ENCODE measurements around the gene MEG3. TPM values are rescaled to one million over a fixed set of nuclear protein-coding genes. Genes with fewer than 3 reads are reported as not detected.

MEG3 gene
- total and polyA plus RNA-seq, 2 of the 4 experiments (the other 2 are of a cell fraction), result 31.5 to 556 TPM

DNA sequence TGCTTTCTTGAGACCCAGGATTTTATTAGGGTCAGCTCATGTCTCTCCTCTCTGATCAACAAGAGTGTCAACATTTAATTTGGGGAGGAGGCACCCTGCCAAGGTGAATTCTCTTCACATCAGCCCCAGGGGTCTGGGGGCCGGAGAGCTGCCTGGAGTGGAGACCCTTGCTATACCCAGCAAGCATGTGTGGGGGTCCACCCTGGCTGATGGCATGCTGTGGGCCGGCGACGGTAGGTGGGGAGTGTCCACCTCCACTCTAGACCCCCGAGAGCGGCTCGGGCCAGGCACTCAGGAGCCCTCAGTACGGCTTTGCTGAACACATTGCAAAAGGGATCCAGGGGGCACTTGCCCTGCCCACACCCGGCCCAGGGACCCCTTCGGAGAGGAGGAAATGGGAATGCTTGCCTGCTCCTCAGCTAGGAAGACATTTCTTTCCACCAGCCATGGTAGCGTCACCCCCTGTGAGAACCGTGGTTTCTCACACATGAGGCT lies 10.4 kb downstream of the MEG3 start (continued):
- TF ChIP-seq RAD21 (IDR thresholded peaks at IDR 0.05; ENCODE audit: low read length), result no peak
- TF ChIP-seq, protein P1, sequence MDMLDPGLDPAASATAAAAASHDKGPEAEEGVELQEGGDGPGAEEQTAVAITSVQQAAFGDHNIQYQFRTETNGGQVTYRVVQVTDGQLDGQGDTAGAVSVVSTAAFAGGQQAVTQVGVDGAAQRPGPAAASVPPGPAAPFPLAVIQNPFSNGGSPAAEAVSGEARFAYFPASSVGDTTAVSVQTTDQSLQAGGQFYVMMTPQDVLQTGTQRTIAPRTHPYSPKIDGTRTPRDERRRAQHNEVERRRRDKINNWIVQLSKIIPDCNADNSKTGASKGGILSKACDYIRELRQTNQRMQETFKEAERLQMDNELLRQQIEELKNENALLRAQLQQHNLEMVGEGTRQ (IDR thresholded peaks at IDR 0.05; ENCODE audit: low read depth, low read length), result no peak

DNA sequence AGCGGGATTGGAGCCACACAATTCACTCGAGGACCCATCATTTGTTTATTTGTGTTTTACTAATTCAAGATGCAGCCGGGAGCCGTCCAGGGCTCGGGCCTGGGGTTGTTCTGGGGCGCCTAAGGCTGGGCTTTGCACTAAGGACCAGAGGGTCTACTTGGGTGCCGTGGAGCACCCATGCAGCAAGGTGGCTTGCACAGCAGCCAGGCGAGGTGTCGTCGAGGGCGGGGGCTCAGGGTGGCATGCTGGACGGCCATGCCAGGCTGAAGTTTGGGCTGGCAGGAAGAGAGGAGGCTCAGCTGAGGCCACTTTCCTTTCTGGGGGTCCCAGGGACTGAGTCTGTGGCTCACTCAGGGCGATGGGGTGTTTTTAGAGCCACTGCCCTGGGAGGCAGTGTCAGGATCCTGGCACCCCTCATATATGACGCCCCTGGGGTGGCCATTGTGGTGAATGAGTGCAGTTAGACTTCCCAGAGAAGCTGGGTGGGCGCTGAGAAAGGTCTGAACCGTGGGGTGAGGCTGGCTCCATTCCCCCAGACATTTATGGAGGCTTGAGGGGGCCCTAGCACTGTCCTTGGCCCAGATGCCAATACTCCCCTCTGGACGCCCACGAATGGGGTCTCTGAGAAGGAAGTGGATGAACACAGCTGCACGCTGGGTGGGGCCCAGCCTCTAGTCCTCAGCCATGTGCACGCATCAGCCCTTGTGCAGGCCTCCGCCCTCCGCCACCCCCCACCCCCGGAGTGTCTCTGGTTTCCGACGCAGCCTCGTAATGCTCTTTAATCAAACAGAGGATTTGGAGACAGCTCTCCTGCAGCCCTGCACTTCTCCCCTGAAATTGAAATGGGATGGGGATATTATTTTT lies 11.3 kb downstream of the MEG3 start:
- H4K5ac ChIP-seq (ENCODE audit: low read depth, low read length), result no peak overlapping the region
- peaks cover 15% of the 10 kb centered on the region for H3K4me1 ChIP-seq (ENCODE audit: control insufficient read depth, insufficient read depth, low read length)
- H2AFZ ChIP-seq (replicated peaks; ENCODE audit: low read length, poor library complexity), result no peak overlapping the region
- no peaks in the 10 kb centered on the region for H3K27me3 ChIP-seq (ENCODE audit: control insufficient read depth, insufficient read depth, low read length)
- peaks cover 81% of the 10 kb centered on the region for H3K36me3 ChIP-seq (ENCODE audit: control insufficient read depth, insufficient read depth, low read length)
- H2AK9ac ChIP-seq (replicated peaks; ENCODE audit: low read depth, low read length, poor library complexity), result no peak overlapping the region
- H4K20me1 ChIP-seq (ENCODE audit: insufficient read depth, low read length), result peaks cover 98% of the 10 kb centered on the region
- no peak overlapping the region for H3K4me2 ChIP-seq (ENCODE audit: low read depth, low read length)
- H2BK15ac ChIP-seq (ENCODE audit: low read depth, low read length), result no peak overlapping the region
- H3K79me1 ChIP-seq (ENCODE audit: low read depth in 1 of 2, low read length in 2 of 2), result peaks cover 11 to 54% of the 10 kb centered on the region in 2 experiments
- H3K9me1 ChIP-seq (ENCODE audit: insufficient read depth, low read length), result peaks cover 3% of the 10 kb centered on the region; the same call in 1 of the 2 replicates
- dilution Hi-C loops (cut with HindIII; ENCODE audit: low sequenced_read_pairs, unreplicated experiment) (no loop called here), intact Hi-C loops (cut with micrococcal nuclease) (no loop called here), in situ Hi-C loops (cut with MboI; ENCODE audit: low sequenced_read_pairs) (loop anchor here (10.0 kb wide), 1 partner anchor 432 kb away; no protein-coding TSS in a partner anchor)
- 81% methylated on average over 12 of the region's 26 CpGs; no CpG with 5 or more reads in 1 of the 2 experiments for WGBS, 2 experiments (ENCODE audit: extremely low coverage in 2 of 2, insufficient read length in 1 of 2)
- no peak overlapping the region for H3K23ac ChIP-seq (ENCODE audit: low read depth, low read length)
- no peak overlapping the region for H3K14ac ChIP-seq (replicated peaks; ENCODE audit: low read depth, low read length)
- no peak overlapping the region for H3K18ac ChIP-seq (ENCODE audit: low read depth, low read length)
- H3K4me3 ChIP-seq (ENCODE audit: insufficient read depth, low read depth, low read length), result no peak overlapping the region
- H2BK5ac ChIP-seq (ENCODE audit: low read depth, low read length, poor library complexity, severe bottlenecking), result no peak overlapping the region
- BruUV-seq (replicated peaks), result no TSS peak
- no peak overlapping the region for H3K9ac ChIP-seq (ENCODE audit: low read depth, low read length)
- H3K9me3 ChIP-seq (ENCODE audit: control insufficient read depth, insufficient read depth, low read length), result no peaks in the 10 kb centered on the region
- H4K91ac ChIP-seq (ENCODE audit: insufficient read depth, low read depth, low read length), result no peak overlapping the region
- H4K8ac ChIP-seq (ENCODE audit: low read depth in 2 of 2, low read length in 2 of 2), result no peak overlapping the region
- ChIA-PET CTCF (no interaction called here), POLR2A (ENCODE audit: unreplicated experiment) (no interaction called here)
- TF ChIP-seq MAZ (IDR thresholded peaks at IDR 0.05; ENCODE audit: borderline replicate concordance, low read depth, low read length) (no peak), BHLHE40 (IDR thresholded peaks at IDR 0.05; ENCODE audit: low read depth, low read length) (no peak), CHD1 (IDR thresholded peaks at IDR 0.05; ENCODE audit: low read depth, low read length) (no peak), POLR2A (IDR thresholded peaks at IDR 0.05; ENCODE audit: low read depth, low read length) (no peak; the same call in 1 of the 2 replicates)
- TF ChIP-seq, protein P2, sequence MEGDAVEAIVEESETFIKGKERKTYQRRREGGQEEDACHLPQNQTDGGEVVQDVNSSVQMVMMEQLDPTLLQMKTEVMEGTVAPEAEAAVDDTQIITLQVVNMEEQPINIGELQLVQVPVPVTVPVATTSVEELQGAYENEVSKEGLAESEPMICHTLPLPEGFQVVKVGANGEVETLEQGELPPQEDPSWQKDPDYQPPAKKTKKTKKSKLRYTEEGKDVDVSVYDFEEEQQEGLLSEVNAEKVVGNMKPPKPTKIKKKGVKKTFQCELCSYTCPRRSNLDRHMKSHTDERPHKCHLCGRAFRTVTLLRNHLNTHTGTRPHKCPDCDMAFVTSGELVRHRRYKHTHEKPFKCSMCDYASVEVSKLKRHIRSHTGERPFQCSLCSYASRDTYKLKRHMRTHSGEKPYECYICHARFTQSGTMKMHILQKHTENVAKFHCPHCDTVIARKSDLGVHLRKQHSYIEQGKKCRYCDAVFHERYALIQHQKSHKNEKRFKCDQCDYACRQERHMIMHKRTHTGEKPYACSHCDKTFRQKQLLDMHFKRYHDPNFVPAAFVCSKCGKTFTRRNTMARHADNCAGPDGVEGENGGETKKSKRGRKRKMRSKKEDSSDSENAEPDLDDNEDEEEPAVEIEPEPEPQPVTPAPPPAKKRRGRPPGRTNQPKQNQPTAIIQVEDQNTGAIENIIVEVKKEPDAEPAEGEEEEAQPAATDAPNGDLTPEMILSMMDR (conservative IDR thresholded peaks at IDR 0.05; ENCODE audit: low read depth, low read length), result no peak
- no peak overlapping the region for H2BK20ac ChIP-seq (ENCODE audit: low read depth, low read length)
- H2AK5ac ChIP-seq (ENCODE audit: low read depth, low read length), result no peak overlapping the region
- no peak for ATAC-seq (ENCODE audit: low read depth)
- no peak overlapping the region for H3K27ac ChIP-seq (ENCODE audit: insufficient read depth, low read length)
- no peak for DNase-seq
- H3K56ac ChIP-seq (ENCODE audit: extremely low read depth, insufficient read depth, low read length), result no peak overlapping the region
- H2BK120ac ChIP-seq (ENCODE audit: low read depth, low read length), result no peak overlapping the region
- no peak overlapping the region for H3K4ac ChIP-seq (ENCODE audit: low read depth, low read length)
